GM19467 (cell line): ENCODE measurements around the gene KMT2A.
A peak's percentile ranks its signal among the peaks of the same experiment; 100 is the strongest.
"Not testable (repeated sequence)": the region's sequence is repeated elsewhere in the genome, so short reads cannot be mapped to it uniquely, and the experiment has no call there.

ENCODE experiments used
- ATAC-seq: cut with Tn5 transposase; IDR thresholded peaks from one replicate; pipeline ENCODE4 v1.9.1; 2021; ENCODE audit warnings: mild to moderate bottlenecking, moderate library complexity; ENCODE audit not compliant: unreplicated experiment

Gene KMT2A

GRCh38 chr11:118481238-118481637, 44.9 kb downstream of the KMT2A start:
- ATAC-seq, result not testable (repeated sequence)

- ATAC-seq, result no peak
Measured at GRCh38 chr11:118484405-118484804, 48.1 kb downstream of the KMT2A start.

- no peak for ATAC-seq
Measured at GRCh38 chr11:118485273-118485672, 49.0 kb downstream of the KMT2A start.

- no peak for ATAC-seq
Measured at GRCh38 chr11:118488480-118489109, 52.3 kb downstream of the KMT2A start.

- no peak for ATAC-seq
Measured at GRCh38 chr11:118491041-118491440, 54.7 kb downstream of the KMT2A start.

GRCh38 chr11:118497831-118498230, 61.5 kb downstream of the KMT2A start:
- no peak for ATAC-seq

GRCh38 chr11:118503216-118503615, 66.9 kb downstream of the KMT2A start:
- no peak for ATAC-seq

GRCh38 chr11:118511601-118512000, 75.3 kb downstream of the KMT2A start:
- ATAC-seq, result no peak

GRCh38 chr11:118514103-118514502, 77.8 kb downstream of the KMT2A start:
- ATAC-seq, result no peak

GRCh38 chr11:118519549-118519948, 83.3 kb downstream of the KMT2A start:
- no peak for ATAC-seq

- ATAC-seq, result no peak
Measured at GRCh38 chr11:118521892-118522311, 85.6 kb downstream of the KMT2A start.

- no peak for ATAC-seq
Measured at GRCh38 chr11:118522571-118523072, 86.3 kb downstream of the KMT2A start.

GRCh38 chr11:118524356-118524755, 88.1 kb downstream of the KMT2A start:
- ATAC-seq, result no peak

GRCh38 chr11:118524757-118525470, 88.6 kb downstream of the KMT2A start:
- ATAC-seq, result no peak

GRCh38 chr11:118526688-118527087, 90.4 kb downstream of the KMT2A start:
- no peak for ATAC-seq

GRCh38 chr11:118527109-118527508, 90.8 kb downstream of the KMT2A start, which contains the start of gene TTC36:
TTC36 (plus strand) TSS chr11:118527474; CDS start chr11:118527495, 21 bp downstream.
- ATAC-seq, result no peak

- ATAC-seq, result no peak
Measured at GRCh38 chr11:118528511-118528910, 92.2 kb downstream of the KMT2A start.

- no peak for ATAC-seq
Measured at GRCh38 chr11:118529584-118530175, 93.4 kb downstream of the KMT2A start.

- no peak for ATAC-seq
Measured at GRCh38 chr11:118530180-118530682, 93.9 kb downstream of the KMT2A start.

GRCh38 chr11:118530683-118531596, 94.6 kb downstream of the KMT2A start, which contains the start of gene TMEM25:
TMEM25 (plus strand) TSS chr11:118531192; CDS start chr11:118531802, 610 bp downstream.
- ATAC-seq, result peak; percentile 51
